HEK293T (cell line): Measurements from ENCODE around the gene VAT1L.

ENCODE experiments used
- CTCF ChIA-PET: fragments of 350-600 bp; formaldehyde crosslinking; extraction: SDS; loops from one replicate; lab custom pipeline; 2021; ENCODE audit warnings: antibody characterized with exemption, inconsistent platforms; lab: Yijun Ruan, JAX
- POLR2A ChIA-PET: fragments of 350-600 bp; formaldehyde crosslinking; extraction: SDS; loops from one replicate; lab custom pipeline; 2020; ENCODE audit warnings: antibody characterized with exemption, inconsistent platforms; lab: Yijun Ruan, JAX
- DNase-seq: peaks from one replicate; pipeline ENCODE4 v3.0.0; 2012; ENCODE audit warnings: mixed read lengths; ENCODE audit errors: extremely low spot score
- ARNT ChIP-seq: fragments of 450-650 bp; IDR thresholded peaks from 2 replicates; pipeline ENCODE4 v1.6.1; 2017; ENCODE audit warnings: mild to moderate bottlenecking
- BHLHE40 ChIP-seq: fragments of 450-650 bp; IDR thresholded peaks from 2 replicates; pipeline ENCODE4 v1.6.1; 2016; ENCODE audit warnings: mild to moderate bottlenecking, moderate library complexity, borderline replicate concordance
- CTBP1 ChIP-seq: fragments of 450-650 bp; IDR thresholded peaks from 2 replicates; pipeline ENCODE4 v1.6.1; 2016; ENCODE audit warnings: borderline replicate concordance
- ELF4 ChIP-seq: fragments of 450-650 bp; IDR thresholded peaks from 2 replicates; pipeline ENCODE4 v1.6.1; 2017; ENCODE audit warnings: antibody characterized with exemption
- FOXA1 ChIP-seq: fragments of 450-650 bp; IDR thresholded peaks from 2 replicates; pipeline ENCODE4 v1.6.1; 2016; ENCODE audit warnings: mild to moderate bottlenecking
- FOXK2 ChIP-seq: fragments of 450-650 bp; IDR thresholded peaks from 2 replicates; pipeline ENCODE4 v1.6.1; 2016; ENCODE audit warnings: mild to moderate bottlenecking
- FOXM1 ChIP-seq: fragments of 450-650 bp; IDR thresholded peaks from 2 replicates; pipeline ENCODE4 v1.6.1; 2017; ENCODE audit warnings: mild to moderate bottlenecking, borderline replicate concordance
- HDGF ChIP-seq: fragments of 450-650 bp; IDR thresholded peaks from 2 replicates; pipeline ENCODE4 v1.6.1; 2017; ENCODE audit warnings: antibody characterized with exemption, borderline replicate concordance
- L3MBTL2 ChIP-seq: fragments of 450-650 bp; conservative IDR thresholded peaks from 2 replicates; pipeline ENCODE4 v1.6.1; 2016; ENCODE audit warnings: mild to moderate bottlenecking
- LEF1 ChIP-seq: fragments of 450-650 bp; IDR thresholded peaks from 2 replicates; pipeline ENCODE4 v1.6.1; 2017; ENCODE audit warnings: mild to moderate bottlenecking, borderline replicate concordance
- NFRKB ChIP-seq: fragments of 450-650 bp; IDR thresholded peaks from 2 replicates; pipeline ENCODE4 v1.6.1; 2016; ENCODE audit warnings: mild to moderate bottlenecking, moderate library complexity
- PKNOX1 ChIP-seq: fragments of 450-650 bp; IDR thresholded peaks from 2 replicates; pipeline ENCODE4 v1.6.1; 2016
- SP1 ChIP-seq: fragments of 450-650 bp; IDR thresholded peaks from 2 replicates; pipeline ENCODE4 v1.6.1; 2017
- SUZ12 ChIP-seq: fragments of 450-650 bp; IDR thresholded peaks from 2 replicates; pipeline ENCODE4 v1.6.1; 2016; ENCODE audit warnings: mild to moderate bottlenecking
- TARDBP ChIP-seq: fragments of 450-650 bp; IDR thresholded peaks from 2 replicates; pipeline ENCODE4 v1.6.1; 2016
- ZNF384 ChIP-seq: fragments of 450-650 bp; IDR thresholded peaks from 2 replicates; pipeline ENCODE4 v1.6.1; 2016

VAT1L gene

GRCh38 chr16:78022347-78023060 lies 234.1 kb downstream of the VAT1L start, which contains the start of gene CLEC3A:
CLEC3A (plus strand) TSS chr16:78022548; CDS start chr16:78022627, 79 bp downstream.
- TF ChIP-seq TARDBP (no peak), L3MBTL2 (no peak), PKNOX1 (no peak), FOXM1 (no peak)
- POLR2A ChIA-PET, result no interaction called here
- no peak for DNase-seq
- CTCF ChIA-PET, result no interaction called here

- CTCF ChIA-PET, result no interaction called here
- TF ChIP-seq NFRKB (no peak), ELF4 (no peak), PKNOX1 (no peak), LEF1 (no peak), ARNT (no peak), FOXA1 (no peak), BHLHE40 (no peak), SP1 (no peak), FOXK2 (no peak), SUZ12 (no peak), HDGF (no peak), CTBP1 (no peak), TARDBP (no peak), L3MBTL2 (no peak), FOXM1 (no peak), ZNF384 (no peak)
- DNase-seq, result no peak
- POLR2A ChIA-PET, result no interaction called here
Measured at GRCh38 chr16:78024159-78024558, 235.8 kb downstream of the VAT1L start.

- POLR2A ChIA-PET, result no interaction called here
- CTCF ChIA-PET, result no interaction called here
- no peak for TF ChIP-seq ZNF384
- no peak for TF ChIP-seq FOXK2
- no peak for TF ChIP-seq FOXA1
- no peak for TF ChIP-seq CTBP1
- TF ChIP-seq FOXM1, result no peak
- TF ChIP-seq SP1, result no peak
- TF ChIP-seq HDGF, result no peak
- TF ChIP-seq ELF4, result no peak
- no peak for TF ChIP-seq SUZ12
- no peak for TF ChIP-seq L3MBTL2
- no peak for TF ChIP-seq NFRKB
- no peak for TF ChIP-seq LEF1
- no peak for TF ChIP-seq PKNOX1
- no peak for TF ChIP-seq ARNT
- TF ChIP-seq TARDBP, result no peak
- TF ChIP-seq BHLHE40, result no peak
- DNase-seq, result no peak
Measured at GRCh38 chr16:78025631-78026030, 237.3 kb downstream of the VAT1L start.

- no peak for DNase-seq
- no peak for TF ChIP-seq FOXM1
- no peak for TF ChIP-seq BHLHE40
- no peak for TF ChIP-seq SP1
- no peak for TF ChIP-seq HDGF
- no peak for TF ChIP-seq ELF4
- TF ChIP-seq TARDBP, result no peak
- no peak for TF ChIP-seq L3MBTL2
- TF ChIP-seq SUZ12, result no peak
- no peak for TF ChIP-seq CTBP1
- no peak for TF ChIP-seq FOXA1
- no peak for TF ChIP-seq ZNF384
- no peak for TF ChIP-seq PKNOX1
- ChIA-PET POLR2A (no interaction called here), CTCF (no interaction called here)
Measured at GRCh38 chr16:78028018-78028417, 239.7 kb downstream of the VAT1L start.
